IPS-15b (cell line): ENCODE data around the gene PSAP.
"Not testable (repeated sequence)": the region's sequence is repeated elsewhere in the genome, so short reads cannot be mapped to it uniquely, and the experiment has no call there.

Experiments used
- H3K27me3 ChIP-seq: one replicate; pipeline ENCODE4 v1.6.1; 2013; ENCODE audit warnings: low read length; ENCODE audit not compliant: control insufficient read depth, insufficient read depth
- H3K36me3 ChIP-seq: one replicate; pipeline ENCODE4 v1.6.1; 2013; ENCODE audit warnings: low read length; ENCODE audit not compliant: control insufficient read depth, insufficient read depth
- H3K4me1 ChIP-seq: one replicate; pipeline ENCODE4 v1.6.1; 2013; ENCODE audit warnings: mild to moderate bottlenecking, low read length; ENCODE audit not compliant: control insufficient read depth, insufficient read depth
- H3K4me3 ChIP-seq: one replicate; pipeline ENCODE4 v1.5.1; 2013; ENCODE audit warnings: low read depth, low read length
- H3K9ac ChIP-seq: one replicate; pipeline ENCODE4 v1.6.1; 2013; ENCODE audit warnings: low read depth, mild to moderate bottlenecking, low read length
- H3K9me3 ChIP-seq: one replicate; pipeline ENCODE4 v1.6.1; 2013; ENCODE audit warnings: mild to moderate bottlenecking, low read length; ENCODE audit not compliant: control insufficient read depth, insufficient read depth

Gene PSAP

DNA sequence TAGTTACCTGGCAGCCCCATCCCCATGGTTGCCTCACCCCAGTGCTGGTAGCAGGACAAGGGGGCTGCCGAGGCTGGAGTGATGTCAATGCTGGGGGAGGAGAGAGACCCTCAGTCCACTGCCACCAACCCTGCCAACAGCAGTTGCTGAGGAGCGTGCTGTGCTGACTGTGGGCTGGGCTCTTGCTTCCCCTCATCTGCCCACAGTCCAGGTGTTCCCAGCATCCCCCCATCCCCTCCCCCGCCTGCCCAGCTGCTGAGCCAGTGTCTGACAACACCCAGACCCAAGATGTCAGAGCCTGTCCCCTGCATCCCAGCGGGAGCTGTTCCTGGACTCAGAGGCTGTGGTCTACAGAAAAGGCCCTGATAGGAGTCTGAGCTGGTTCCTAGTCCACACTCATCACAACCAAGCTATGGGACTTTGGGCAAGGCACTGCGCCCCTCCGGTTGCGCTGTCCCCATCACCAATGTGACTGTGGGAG is 14.6 kb upstream of the PSAP start:
- Histone ChIP-seq H3K4me1 (peaks cover 4% of the 10 kb centered on the region), H3K36me3 (no peaks in the 10 kb centered on the region), H3K9me3 (no peaks in the 10 kb centered on the region), H3K9ac (no peak overlapping the region), H3K27me3 (no peaks in the 10 kb centered on the region), H3K4me3 (no peak overlapping the region)

DNA sequence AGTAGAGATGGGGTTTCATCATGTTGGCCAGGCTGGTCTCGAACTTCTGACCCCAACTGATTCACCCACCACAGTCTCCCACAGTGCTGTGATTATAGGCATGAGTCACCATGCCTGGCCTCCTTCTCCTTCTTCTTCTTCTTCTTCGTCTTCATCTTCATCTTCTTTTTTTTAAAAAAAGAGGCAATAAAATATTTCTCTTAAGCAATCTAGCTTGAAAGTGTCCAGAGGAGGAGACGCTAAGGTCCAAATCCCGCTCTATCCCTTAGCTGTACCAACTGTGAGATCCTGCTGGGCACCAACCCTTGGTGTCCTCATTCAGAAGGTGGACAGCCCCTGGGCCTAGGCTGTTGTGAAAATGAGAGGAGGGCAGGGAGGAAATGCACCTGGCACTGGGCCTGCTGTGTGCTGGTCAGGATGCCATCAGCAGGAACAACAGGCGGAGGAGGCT is 13.9 kb upstream of the PSAP start:
- H3K9me3 ChIP-seq = no peaks in the 10 kb centered on the region
- H3K4me1 ChIP-seq = peaks cover 7% of the 10 kb centered on the region
- H3K27me3 ChIP-seq = no peaks in the 10 kb centered on the region
- no peaks in the 10 kb centered on the region for H3K36me3 ChIP-seq
- H3K9ac ChIP-seq = no peak overlapping the region
- H3K4me3 ChIP-seq = no peak overlapping the region

DNA sequence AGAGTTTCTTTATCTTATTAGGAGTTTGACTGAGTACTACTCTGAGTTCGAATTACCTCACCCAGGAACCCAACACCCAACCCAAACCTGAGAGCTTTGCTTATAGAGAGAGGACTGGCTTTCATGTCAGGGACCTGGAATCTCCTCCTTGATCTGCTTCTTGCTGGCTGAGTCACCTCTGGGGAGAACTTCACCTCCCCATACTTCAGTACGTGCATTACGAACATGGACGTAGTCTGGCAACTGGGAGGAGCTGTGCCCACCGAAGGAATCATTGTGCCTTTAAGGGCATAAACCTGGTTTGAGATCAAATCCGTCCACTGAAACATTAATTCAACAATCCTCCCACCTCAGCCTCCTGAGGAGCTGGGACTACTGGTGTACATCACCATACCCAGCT is 12.2 kb upstream of the PSAP start:
- H3K4me1 ChIP-seq = peaks cover 7% of the 10 kb centered on the region

DNA sequence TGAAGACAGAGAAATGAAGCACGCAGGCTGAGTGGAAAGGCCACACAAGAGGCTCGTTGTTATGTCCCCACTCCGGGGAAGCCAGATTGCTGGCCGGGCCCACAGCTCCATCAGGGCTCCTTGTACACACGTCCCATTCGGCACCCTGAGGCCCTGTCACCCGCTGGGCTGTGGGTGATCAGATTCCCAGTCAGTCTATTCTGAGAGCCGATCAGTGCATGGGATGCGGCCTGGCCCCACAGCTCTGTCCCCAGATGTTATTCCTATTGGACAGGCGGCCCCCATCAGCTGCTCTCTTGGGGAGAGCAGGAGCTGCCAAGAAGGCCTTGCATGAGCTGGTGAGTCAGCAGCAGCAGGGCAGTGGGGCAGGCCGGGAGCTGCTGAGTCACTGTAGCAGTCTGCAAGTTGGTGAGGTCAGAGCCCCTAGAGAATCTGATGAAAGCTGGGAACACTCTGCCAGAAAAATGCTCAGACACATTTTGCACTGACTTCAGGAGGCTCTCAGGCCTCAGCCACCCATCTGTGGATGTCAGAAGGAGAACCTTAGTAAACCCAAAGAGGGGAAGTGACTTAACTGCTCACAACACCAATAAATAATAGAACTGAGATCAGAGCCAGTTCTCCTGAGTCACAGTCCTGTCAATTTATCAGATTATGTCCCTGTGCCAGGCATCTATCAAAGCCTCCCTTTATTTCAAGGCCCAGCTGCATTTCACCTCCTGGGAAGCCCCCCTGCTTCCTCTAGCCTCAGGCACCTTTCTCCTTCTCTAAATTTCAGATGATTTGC is 9.4 kb upstream of the PSAP start:
- Histone ChIP-seq H3K9me3 (no peaks in the 10 kb centered on the region), H3K27me3 (no peaks in the 10 kb centered on the region), H3K9ac (no peak overlapping the region), H3K4me1 (peaks cover 7% of the 10 kb centered on the region), H3K4me3 (no peak overlapping the region), H3K36me3 (no peaks in the 10 kb centered on the region)

More for the DNA sequence above, 12.2 kb upstream of the PSAP start:
- Histone ChIP-seq H3K4me3 (no peak overlapping the region), H3K27me3 (no peaks in the 10 kb centered on the region), H3K9me3 (no peaks in the 10 kb centered on the region), H3K9ac (no peak overlapping the region), H3K36me3 (no peaks in the 10 kb centered on the region)

DNA sequence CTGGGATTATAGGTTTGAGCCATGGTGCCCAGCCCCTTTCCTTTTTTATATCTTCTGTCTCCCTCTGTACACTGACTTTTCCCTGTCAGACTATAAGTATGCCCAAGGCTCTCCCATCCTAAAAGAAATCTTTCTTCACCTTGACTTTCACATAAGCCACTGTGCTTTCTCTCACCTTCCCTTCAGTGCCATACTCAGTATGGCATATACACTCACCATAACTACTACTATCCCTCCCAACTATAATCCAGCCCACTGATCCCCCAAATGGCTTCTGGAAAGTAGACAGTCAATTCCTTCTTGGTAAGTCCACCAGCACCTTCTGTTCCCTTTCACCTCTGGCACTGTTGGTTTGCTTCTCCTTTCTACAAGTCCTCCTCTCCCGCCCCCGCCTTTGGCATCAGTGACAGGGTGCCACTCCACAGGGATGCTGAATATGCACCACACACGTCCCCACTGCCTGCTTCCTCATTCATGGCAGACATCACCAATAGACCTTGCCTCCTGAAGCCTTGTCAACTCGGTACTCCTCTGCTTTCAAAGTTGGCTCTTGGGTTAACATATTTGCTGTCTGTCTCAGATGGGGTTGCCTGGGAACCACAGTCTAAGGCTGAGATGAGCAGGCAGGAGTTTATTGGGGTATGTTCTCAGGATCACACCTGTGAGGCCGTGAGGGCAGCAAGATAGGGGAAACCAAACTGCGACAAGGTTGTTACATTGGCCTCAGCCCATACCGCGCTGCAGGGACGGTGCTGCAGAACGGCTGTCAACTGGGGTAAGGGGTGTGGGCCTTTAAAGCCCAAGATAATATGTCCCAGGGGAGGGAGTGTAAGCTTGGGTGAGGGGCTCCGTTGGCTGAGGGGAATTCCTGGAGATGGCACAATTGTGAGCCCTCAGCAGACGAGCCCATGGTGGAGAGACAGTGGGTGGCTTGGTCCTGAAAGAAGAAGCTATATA is 7.2 kb upstream of the PSAP start:
- no peaks in the 10 kb centered on the region for H3K9me3 ChIP-seq
- H3K36me3 ChIP-seq = no peaks in the 10 kb centered on the region
- H3K27me3 ChIP-seq = no peaks in the 10 kb centered on the region
- H3K9ac ChIP-seq = no peak overlapping the region
- H3K4me1 ChIP-seq = peaks cover 7% of the 10 kb centered on the region
- no peak overlapping the region for H3K4me3 ChIP-seq

DNA sequence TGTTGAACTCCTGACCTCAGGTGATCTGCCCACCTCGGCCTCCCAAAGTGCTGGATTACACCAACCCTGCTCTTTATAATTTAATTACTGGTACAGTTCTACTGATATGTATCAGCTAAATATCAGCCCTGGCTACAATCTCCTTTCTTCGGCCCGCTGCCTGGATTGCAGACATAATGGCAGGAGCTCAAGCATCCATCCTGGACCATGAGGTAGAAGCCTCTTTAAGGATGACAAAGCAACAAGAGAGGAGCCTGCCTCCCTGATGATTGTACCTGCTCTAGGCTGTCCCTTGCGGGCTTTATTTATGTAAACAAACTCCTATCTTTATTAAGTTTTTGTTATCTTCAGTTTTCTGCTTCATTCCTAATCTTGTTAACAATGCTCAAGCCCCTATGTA is 5.6 kb upstream of the PSAP start:
- H3K27me3 ChIP-seq = no peaks in the 10 kb centered on the region
- peaks cover 7% of the 10 kb centered on the region for H3K4me1 ChIP-seq
- H3K36me3 ChIP-seq = no peaks in the 10 kb centered on the region
- no peak overlapping the region for H3K4me3 ChIP-seq
- no peak overlapping the region for H3K9ac ChIP-seq
- H3K9me3 ChIP-seq = no peaks in the 10 kb centered on the region

DNA sequence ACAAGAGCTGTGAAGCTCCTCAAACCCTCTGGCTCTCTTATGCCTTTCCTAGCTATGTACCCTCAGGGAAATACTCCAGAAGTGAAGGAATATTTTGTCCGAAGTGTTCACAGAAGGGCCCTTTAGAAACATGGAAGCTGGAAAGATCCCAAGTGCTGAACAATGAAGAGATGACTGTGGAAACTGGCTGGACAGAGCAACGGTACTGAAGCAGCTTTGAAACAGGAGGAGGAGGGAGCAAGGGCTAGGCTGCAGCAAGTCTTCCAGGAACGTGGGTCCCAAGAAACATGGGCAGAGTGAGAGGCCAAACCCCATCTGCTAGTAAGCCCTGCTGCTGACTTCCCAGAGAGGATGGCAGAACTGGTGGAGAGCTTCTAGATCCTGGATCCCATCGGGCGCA is 3.0 kb upstream of the PSAP start:
- H3K4me1 ChIP-seq = no peaks in the 10 kb centered on the region
- no peaks in the 10 kb centered on the region for H3K36me3 ChIP-seq
- H3K9ac ChIP-seq = no peak overlapping the region
- H3K4me3 ChIP-seq = no peak overlapping the region
- H3K27me3 ChIP-seq = no peaks in the 10 kb centered on the region
- no peaks in the 10 kb centered on the region for H3K9me3 ChIP-seq

DNA sequence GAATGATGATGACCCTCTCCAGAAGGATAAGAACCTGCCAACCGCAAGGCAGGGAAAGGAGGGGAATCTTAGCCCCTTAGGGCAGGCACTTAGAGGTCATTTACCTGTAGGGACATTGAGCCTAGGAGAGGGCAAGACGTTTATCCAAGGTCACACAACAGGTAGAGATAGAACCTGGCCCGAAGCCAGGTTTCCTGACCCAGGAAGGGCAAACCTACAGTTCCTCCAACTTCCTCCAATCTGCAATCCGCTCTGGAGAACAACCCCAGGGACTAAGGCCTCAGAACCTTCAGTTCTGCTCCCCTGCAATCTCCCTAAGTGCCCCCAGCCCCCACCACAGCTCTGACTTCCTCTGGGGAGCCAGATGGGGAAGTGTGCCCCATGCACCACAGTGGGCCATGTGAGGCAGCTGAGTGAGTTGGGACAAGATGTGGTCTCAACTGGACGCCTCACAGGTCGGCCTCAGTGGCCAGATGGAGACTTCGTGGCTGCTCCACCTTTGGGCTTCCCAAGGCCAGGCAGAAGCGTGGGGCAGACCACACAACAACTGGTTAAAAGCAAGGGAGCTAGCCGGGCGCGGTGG is 1.4 kb upstream of the PSAP start:
- Histone ChIP-seq H3K9ac (no peak overlapping the region), H3K36me3 (peaks cover 2% of the 10 kb centered on the region), H3K4me1 (peaks cover 9% of the 10 kb centered on the region), H3K4me3 (no peak overlapping the region), H3K9me3 (no peaks in the 10 kb centered on the region), H3K27me3 (no peaks in the 10 kb centered on the region)

DNA sequence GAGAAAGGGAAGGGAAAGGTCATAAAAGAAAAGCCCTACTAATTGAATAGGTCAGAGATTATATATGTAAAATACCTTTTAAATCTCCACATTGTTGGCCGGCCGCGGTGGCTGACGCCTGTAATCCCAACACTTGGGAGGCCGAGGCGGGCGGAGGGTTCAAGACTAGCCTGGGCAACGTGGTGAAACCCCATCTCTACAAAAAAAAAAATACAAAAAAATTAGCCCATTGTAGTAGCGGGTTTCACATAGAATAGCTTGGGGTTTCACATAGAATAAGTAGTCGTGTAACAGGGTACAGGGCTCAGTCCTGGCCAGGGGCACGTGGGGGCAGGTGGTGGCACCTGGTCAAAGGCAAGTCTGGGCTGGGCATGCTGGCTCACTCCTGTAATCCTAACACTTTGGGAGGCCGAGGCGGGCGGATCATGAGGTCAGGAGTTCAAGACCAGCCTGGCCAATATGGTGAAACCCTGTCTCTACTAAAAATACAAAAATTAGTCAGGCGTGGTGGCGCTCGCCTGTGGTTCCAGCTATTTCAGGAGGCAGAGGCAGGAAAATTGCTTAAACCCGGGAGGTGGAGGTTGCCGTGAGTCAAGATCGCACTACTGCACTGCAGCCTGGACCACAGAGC is 529 bp upstream of the PSAP start:
- H3K27me3 ChIP-seq, H3K9ac ChIP-seq, H3K36me3 ChIP-seq, H3K4me1 ChIP-seq, H3K9me3 ChIP-seq: not testable (repeated sequence)
- peak overlapping the region; percentile 61 for H3K4me3 ChIP-seq

DNA sequence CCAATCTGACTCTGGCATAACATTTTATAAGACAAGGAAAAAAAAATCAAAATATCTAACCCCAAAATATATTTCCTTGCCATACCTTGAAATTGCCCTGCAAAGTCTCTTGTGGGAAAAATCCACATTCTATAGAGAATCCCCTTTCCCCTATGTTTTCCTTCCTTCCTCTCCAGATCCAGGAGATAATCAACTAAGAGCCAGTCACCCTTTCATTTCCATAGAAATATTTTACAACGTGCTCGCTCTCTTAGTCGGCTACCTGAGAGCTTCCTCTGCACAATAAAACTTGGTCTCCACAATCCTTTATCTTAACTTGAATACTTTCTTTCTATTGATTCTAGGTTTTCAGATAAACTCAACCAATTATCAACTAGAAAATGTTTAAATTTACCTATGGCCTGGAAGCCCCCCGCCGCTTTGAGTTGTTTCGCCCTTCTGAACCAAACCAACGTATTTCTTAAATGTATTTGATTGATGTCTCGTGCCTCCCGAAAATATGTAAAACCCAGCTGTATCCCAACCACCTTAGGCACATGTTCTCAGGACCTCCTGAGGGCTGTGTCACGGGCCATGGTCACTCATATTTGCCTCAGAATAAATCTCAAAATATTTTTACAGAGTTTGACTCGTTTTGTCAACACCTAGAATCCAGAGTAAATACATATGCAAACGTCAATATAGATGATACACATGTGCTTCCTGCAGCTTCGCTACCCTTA is 869 bp downstream of the PSAP start:
- peaks cover 2% of the 10 kb centered on the region for H3K36me3 ChIP-seq
- H3K9ac ChIP-seq = peak overlapping the region; percentile 89
- peak overlapping the region; percentile 61 for H3K4me3 ChIP-seq
- H3K27me3 ChIP-seq = no peaks in the 10 kb centered on the region
- peaks cover 9% of the 10 kb centered on the region for H3K4me1 ChIP-seq
- no peaks in the 10 kb centered on the region for H3K9me3 ChIP-seq

DNA sequence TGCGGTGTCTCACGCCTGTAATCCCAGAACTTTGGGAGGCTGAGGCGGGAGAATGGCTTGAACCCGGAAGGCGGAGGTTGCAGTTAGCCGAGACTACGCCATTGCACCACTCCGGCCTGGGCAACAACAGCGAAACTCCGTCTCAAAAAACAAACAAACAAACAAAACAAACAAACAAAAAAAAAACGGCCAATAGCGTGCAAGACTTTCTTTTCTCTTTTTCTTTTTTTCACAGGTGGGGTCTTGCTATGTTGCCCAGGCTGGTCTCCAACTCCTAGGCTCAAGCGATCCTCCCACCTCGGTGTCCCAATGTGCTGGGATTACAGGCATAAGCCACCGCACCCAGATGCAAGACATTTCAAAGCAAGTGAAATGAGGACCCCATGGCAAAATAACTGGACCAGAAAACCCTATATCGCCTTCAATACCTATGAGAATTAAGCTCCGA is 1.6 kb downstream of the PSAP start:
- no peaks in the 10 kb centered on the region for H3K27me3 ChIP-seq
- peaks cover 9% of the 10 kb centered on the region for H3K4me1 ChIP-seq
- peaks cover 2% of the 10 kb centered on the region for H3K36me3 ChIP-seq
- H3K4me3 ChIP-seq = peak overlapping the region; percentile 61
- no peak overlapping the region for H3K9ac ChIP-seq
- no peaks in the 10 kb centered on the region for H3K9me3 ChIP-seq
